Esophagus muscularis mucosa (tissue), 4 donors: ENCODE data around the gene SPACA7.

Experiments
- CTCF ChIP-seq, 3 experiments: fragments of 200-600 bp in 2 of 3; fragments of 450-650 bp in 1 of 3; sonication (generic) in 2 of 3; IDR thresholded peaks; one replicate each; pipeline ENCODE4 v1.5.1; 2017 to 2019; ENCODE audit warnings: antibody characterized with exemption in 3 of 3, mild to moderate bottlenecking in 2 of 3, moderate library complexity in 1 of 3
- EP300 ChIP-seq: sonication (generic); formaldehyde crosslinking; IDR thresholded peaks from one replicate; pipeline ENCODE4 v1.6.1; 2017; ENCODE audit warnings: antibody characterized with exemption
- POLR2A ChIP-seq: fragments of 450-650 bp; IDR thresholded peaks from one replicate; pipeline ENCODE4 v1.6.1; 2017; ENCODE audit warnings: antibody characterized with exemption, moderate library complexity, mild to moderate bottlenecking, low read depth
- POLR2AphosphoS5 ChIP-seq, 2 donors: sonication (generic); formaldehyde crosslinking; IDR thresholded peaks; one replicate each; pipeline ENCODE4 v1.6.1; 2017; ENCODE audit warnings: antibody characterized with exemption in 2 of 2

- TF ChIP-seq CTCF (IDR thresholded peaks at IDR 0.05) (no peak), EP300 (no peak), POLR2AphosphoS5 (IDR thresholded peaks at IDR 0.05) (no peak), POLR2A (no peak)
Observed at GRCh38 chr13:112479389-112479788, 103.2 kb downstream of the SPACA7 start.
